ENCODE measurements around the gene MYO18B.

MYO18B gene

GRCh38 chr22:26008587-26008986 lies 266.6 kb downstream of the MYO18B start:
- H3K9ac ChIP-seq (ENCODE audit: low read depth, low read length): no peak overlapping the region
- no peaks in the 10 kb centered on the region for H3K9me3 ChIP-seq (ENCODE audit: control insufficient read depth, insufficient read depth, low read length)
- H3K4me3 ChIP-seq (ENCODE audit: low read depth, low read length): no peak overlapping the region
- no peaks in the 10 kb centered on the region for H3K4me1 ChIP-seq (ENCODE audit: control insufficient read depth, insufficient read depth, low read length)
- no peaks in the 10 kb centered on the region for H3K36me3 ChIP-seq (ENCODE audit: control insufficient read depth, insufficient read depth, low read length)
- no peaks in the 10 kb centered on the region for H3K27me3 ChIP-seq (ENCODE audit: control insufficient read depth, insufficient read depth, low read length)

GRCh38 chr22:26016916-26017315 lies 274.9 kb downstream of the MYO18B start:
- no peaks in the 10 kb centered on the region for H3K4me1 ChIP-seq (ENCODE audit: control insufficient read depth, insufficient read depth, low read length)
- H3K4me3 ChIP-seq (ENCODE audit: low read depth, low read length): no peak overlapping the region
- H3K9ac ChIP-seq (ENCODE audit: low read depth, low read length): no peak overlapping the region
- no peaks in the 10 kb centered on the region for H3K27me3 ChIP-seq (ENCODE audit: control insufficient read depth, insufficient read depth, low read length)
- H3K36me3 ChIP-seq (ENCODE audit: control insufficient read depth, insufficient read depth, low read length): no peaks in the 10 kb centered on the region
- H3K9me3 ChIP-seq (ENCODE audit: control insufficient read depth, insufficient read depth, low read length): no peaks in the 10 kb centered on the region

GRCh38 chr22:26017932-26018331 lies 275.9 kb downstream of the MYO18B start:
- no peak overlapping the region for H3K9ac ChIP-seq (ENCODE audit: low read depth, low read length)
- H3K27me3 ChIP-seq (ENCODE audit: control insufficient read depth, insufficient read depth, low read length): no peaks in the 10 kb centered on the region
- no peaks in the 10 kb centered on the region for H3K36me3 ChIP-seq (ENCODE audit: control insufficient read depth, insufficient read depth, low read length)
- H3K9me3 ChIP-seq (ENCODE audit: control insufficient read depth, insufficient read depth, low read length): no peaks in the 10 kb centered on the region
- no peak overlapping the region for H3K4me3 ChIP-seq (ENCODE audit: low read depth, low read length)
- no peaks in the 10 kb centered on the region for H3K4me1 ChIP-seq (ENCODE audit: control insufficient read depth, insufficient read depth, low read length)

GRCh38 chr22:26019596-26019995 lies 277.6 kb downstream of the MYO18B start:
- Histone ChIP-seq H3K4me1 (ENCODE audit: control insufficient read depth, insufficient read depth, low read length) (no peaks in the 10 kb centered on the region), H3K9ac (ENCODE audit: low read depth, low read length) (no peak overlapping the region), H3K9me3 (ENCODE audit: control insufficient read depth, insufficient read depth, low read length) (no peaks in the 10 kb centered on the region), H3K4me3 (ENCODE audit: low read depth, low read length) (no peak overlapping the region), H3K36me3 (ENCODE audit: control insufficient read depth, insufficient read depth, low read length) (no peaks in the 10 kb centered on the region), H3K27me3 (ENCODE audit: control insufficient read depth, insufficient read depth, low read length) (no peaks in the 10 kb centered on the region)

- Histone ChIP-seq H3K4me3 (ENCODE audit: low read depth, low read length) (no peak overlapping the region), H3K9ac (ENCODE audit: low read depth, low read length) (no peak overlapping the region), H3K9me3 (ENCODE audit: control insufficient read depth, insufficient read depth, low read length) (no peaks in the 10 kb centered on the region), H3K4me1 (ENCODE audit: control insufficient read depth, insufficient read depth, low read length) (no peaks in the 10 kb centered on the region), H3K27me3 (ENCODE audit: control insufficient read depth, insufficient read depth, low read length) (no peaks in the 10 kb centered on the region), H3K36me3 (ENCODE audit: control insufficient read depth, insufficient read depth, low read length) (no peaks in the 10 kb centered on the region)
Measured at GRCh38 chr22:26021516-26021915, 279.5 kb downstream of the MYO18B start.

- no peaks in the 10 kb centered on the region for H3K9me3 ChIP-seq (ENCODE audit: control insufficient read depth, insufficient read depth, low read length)
- H3K36me3 ChIP-seq (ENCODE audit: control insufficient read depth, insufficient read depth, low read length): no peaks in the 10 kb centered on the region
Measured at GRCh38 chr22:26023104-26023775, 281.3 kb downstream of the MYO18B start.

GRCh38 chr22:26025626-26026025 lies 283.6 kb downstream of the MYO18B start:
- Histone ChIP-seq H3K9ac (ENCODE audit: low read depth, low read length) (no peak overlapping the region), H3K4me1 (ENCODE audit: control insufficient read depth, insufficient read depth, low read length) (no peaks in the 10 kb centered on the region), H3K4me3 (ENCODE audit: low read depth, low read length) (no peak overlapping the region), H3K36me3 (ENCODE audit: control insufficient read depth, insufficient read depth, low read length) (no peaks in the 10 kb centered on the region), H3K9me3 (ENCODE audit: control insufficient read depth, insufficient read depth, low read length) (no peaks in the 10 kb centered on the region), H3K27me3 (ENCODE audit: control insufficient read depth, insufficient read depth, low read length) (no peaks in the 10 kb centered on the region)

More at GRCh38 chr22:26023104-26023775, 281.3 kb downstream of the MYO18B start:
- H3K9ac ChIP-seq (ENCODE audit: low read depth, low read length): no peak overlapping the region
- H3K4me3 ChIP-seq (ENCODE audit: low read depth, low read length): no peak overlapping the region
- H3K4me1 ChIP-seq (ENCODE audit: control insufficient read depth, insufficient read depth, low read length): no peaks in the 10 kb centered on the region
- no peaks in the 10 kb centered on the region for H3K27me3 ChIP-seq (ENCODE audit: control insufficient read depth, insufficient read depth, low read length)

GRCh38 chr22:26027341-26027740 lies 285.4 kb downstream of the MYO18B start:
- H3K9me3 ChIP-seq (ENCODE audit: control insufficient read depth, insufficient read depth, low read length): no peaks in the 10 kb centered on the region
- H3K27me3 ChIP-seq (ENCODE audit: control insufficient read depth, insufficient read depth, low read length): no peaks in the 10 kb centered on the region
- H3K4me1 ChIP-seq (ENCODE audit: control insufficient read depth, insufficient read depth, low read length): no peaks in the 10 kb centered on the region
- no peak overlapping the region for H3K4me3 ChIP-seq (ENCODE audit: low read depth, low read length)
- H3K36me3 ChIP-seq (ENCODE audit: control insufficient read depth, insufficient read depth, low read length): no peaks in the 10 kb centered on the region
- no peak overlapping the region for H3K9ac ChIP-seq (ENCODE audit: low read depth, low read length)

GRCh38 chr22:26031641-26032040 lies 289.7 kb downstream of the MYO18B start:
- Histone ChIP-seq H3K36me3 (ENCODE audit: control insufficient read depth, insufficient read depth, low read length) (no peaks in the 10 kb centered on the region), H3K9ac (ENCODE audit: low read depth, low read length) (no peak overlapping the region), H3K4me3 (ENCODE audit: low read depth, low read length) (no peak overlapping the region), H3K27me3 (ENCODE audit: control insufficient read depth, insufficient read depth, low read length) (no peaks in the 10 kb centered on the region), H3K9me3 (ENCODE audit: control insufficient read depth, insufficient read depth, low read length) (peaks cover 14% of the 10 kb centered on the region), H3K4me1 (ENCODE audit: control insufficient read depth, insufficient read depth, low read length) (no peaks in the 10 kb centered on the region)

GRCh38 chr22:26033071-26033470 lies 291.1 kb downstream of the MYO18B start:
- H3K4me1 ChIP-seq (ENCODE audit: control insufficient read depth, insufficient read depth, low read length): no peaks in the 10 kb centered on the region
- H3K4me3 ChIP-seq (ENCODE audit: low read depth, low read length): no peak overlapping the region
- H3K36me3 ChIP-seq (ENCODE audit: control insufficient read depth, insufficient read depth, low read length): no peaks in the 10 kb centered on the region
- H3K27me3 ChIP-seq (ENCODE audit: control insufficient read depth, insufficient read depth, low read length): no peaks in the 10 kb centered on the region
- H3K9me3 ChIP-seq (ENCODE audit: control insufficient read depth, insufficient read depth, low read length): peaks cover 15% of the 10 kb centered on the region
- no peak overlapping the region for H3K9ac ChIP-seq (ENCODE audit: low read depth, low read length)

GRCh38 chr22:26033586-26033985 lies 291.6 kb downstream of the MYO18B start:
- Histone ChIP-seq H3K4me3 (ENCODE audit: low read depth, low read length) (no peak overlapping the region), H3K9me3 (ENCODE audit: control insufficient read depth, insufficient read depth, low read length) (peaks cover 15% of the 10 kb centered on the region), H3K9ac (ENCODE audit: low read depth, low read length) (no peak overlapping the region), H3K36me3 (ENCODE audit: control insufficient read depth, insufficient read depth, low read length) (no peaks in the 10 kb centered on the region), H3K27me3 (ENCODE audit: control insufficient read depth, insufficient read depth, low read length) (no peaks in the 10 kb centered on the region), H3K4me1 (ENCODE audit: control insufficient read depth, insufficient read depth, low read length) (no peaks in the 10 kb centered on the region)

GRCh38 chr22:26035523-26035922 lies 293.5 kb downstream of the MYO18B start:
- H3K4me1 ChIP-seq (ENCODE audit: control insufficient read depth, insufficient read depth, low read length): no peaks in the 10 kb centered on the region
- no peak overlapping the region for H3K9ac ChIP-seq (ENCODE audit: low read depth, low read length)
- peaks cover 15% of the 10 kb centered on the region for H3K9me3 ChIP-seq (ENCODE audit: control insufficient read depth, insufficient read depth, low read length)
- H3K27me3 ChIP-seq (ENCODE audit: control insufficient read depth, insufficient read depth, low read length): no peaks in the 10 kb centered on the region
- no peak overlapping the region for H3K4me3 ChIP-seq (ENCODE audit: low read depth, low read length)
- no peaks in the 10 kb centered on the region for H3K36me3 ChIP-seq (ENCODE audit: control insufficient read depth, insufficient read depth, low read length)

Measured in iPS-15b (cell line).